Mesothelial cell of epicardium (in vitro differentiated cells): ENCODE data around the gene P2RX2. TPM values are rescaled to one million over a fixed set of nuclear protein-coding genes. Genes with fewer than 3 reads are reported as not detected.

ENCODE experiments used
- DNase-seq, 2 experiments: peaks; one replicate each; pipeline ENCODE4 v3.0.0; 2021; ENCODE audit warnings: low spot score in 2 of 2; ENCODE audit not compliant: unreplicated experiment in 2 of 2
- H3K27ac Mint-ChIP-seq: 2 replicates; pipeline ENCODE4 v1.8.0; 2021; ENCODE audit warnings: mixed read lengths
- H3K27me3 Mint-ChIP-seq: 2 replicates; pipeline ENCODE4 v1.8.0; 2021; ENCODE audit warnings: low read depth, mixed read lengths
- H3K36me3 Mint-ChIP-seq: 2 replicates; pipeline ENCODE4 v1.8.0; 2021; ENCODE audit warnings: mixed read lengths
- H3K4me1 Mint-ChIP-seq: 2 replicates; pipeline ENCODE4 v1.8.0; 2021; ENCODE audit warnings: mixed read lengths
- H3K4me3 Mint-ChIP-seq: 2 replicates; pipeline ENCODE4 v1.8.0; 2021; ENCODE audit warnings: mild to moderate bottlenecking, moderate library complexity, mixed read lengths
- H3K9me3 Mint-ChIP-seq: 2 replicates; pipeline ENCODE4 v1.8.0; 2021; ENCODE audit warnings: mixed read lengths
- CTCF ChIP-seq: fragments of 200-600 bp; sonication (generic); IDR thresholded peaks from one replicate; pipeline ENCODE4 v1.5.0; 2021; ENCODE audit warnings: antibody characterized with exemption; ENCODE audit not compliant: unreplicated experiment
- total RNA-seq: library from RNA; stranded (reverse); gene quantifications from 3 replicates; pipeline ENCODE4 v1.2.1, GENCODE V29; 2021

P2RX2 gene
- total RNA-seq, 1 donor from 2014 or later: 7.3 TPM

GRCh38 chr12:132634411-132634990 is 15.9 kb downstream of the P2RX2 start:
- no peaks in the 10 kb centered on the region for H3K27me3 Mint-ChIP-seq
- TF ChIP-seq CTCF: no peak
- no peaks in the 10 kb centered on the region for H3K9me3 Mint-ChIP-seq
- H3K27ac Mint-ChIP-seq: no peak overlapping the region
- H3K4me3 Mint-ChIP-seq: no peak overlapping the region
- no peaks in the 10 kb centered on the region for H3K4me1 Mint-ChIP-seq
- DNase-seq: no peak
- peaks cover 58% of the 10 kb centered on the region for H3K36me3 Mint-ChIP-seq

- H3K36me3 Mint-ChIP-seq: peaks cover 52% of the 10 kb centered on the region
These were observed 16.7 kb downstream of the P2RX2 start for GRCh38 chr12:132635076-132635955.

DNA sequence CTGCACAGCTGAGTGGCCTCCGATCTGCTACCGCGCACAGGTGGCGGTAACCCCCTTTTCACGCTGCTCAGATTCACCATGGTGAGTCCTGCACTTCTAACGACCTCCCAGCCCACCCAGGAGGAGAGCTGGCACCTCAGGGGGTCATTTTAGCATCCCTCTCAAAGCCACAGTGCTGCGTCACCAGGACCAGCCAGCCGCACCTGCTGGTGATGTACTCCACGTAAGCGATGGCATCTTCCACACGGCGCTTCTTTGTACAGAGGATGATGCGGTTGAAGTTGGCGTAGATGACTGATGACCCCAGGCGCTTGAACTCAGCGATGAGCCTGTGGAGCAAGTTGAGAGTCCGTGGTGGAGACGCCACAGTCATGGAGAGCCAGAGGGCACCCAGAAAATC is 19.2 kb downstream of the P2RX2 start:
- no peaks in the 10 kb centered on the region for H3K27me3 Mint-ChIP-seq
- no peak overlapping the region for H3K4me3 Mint-ChIP-seq
- TF ChIP-seq CTCF: no peak
- no peaks in the 10 kb centered on the region for H3K4me1 Mint-ChIP-seq
- no peaks in the 10 kb centered on the region for H3K9me3 Mint-ChIP-seq
- no peak overlapping the region for H3K27ac Mint-ChIP-seq
- H3K36me3 Mint-ChIP-seq: peaks cover 37% of the 10 kb centered on the region
- DNase-seq: no peak

More at GRCh38 chr12:132635076-132635955, 16.7 kb downstream of the P2RX2 start:
- no peak overlapping the region for H3K27ac Mint-ChIP-seq
- TF ChIP-seq CTCF: no peak
- no peaks in the 10 kb centered on the region for H3K9me3 Mint-ChIP-seq
- H3K27me3 Mint-ChIP-seq: no peaks in the 10 kb centered on the region
- H3K4me1 Mint-ChIP-seq: no peaks in the 10 kb centered on the region
- DNase-seq: no peak
- no peak overlapping the region for H3K4me3 Mint-ChIP-seq

DNA sequence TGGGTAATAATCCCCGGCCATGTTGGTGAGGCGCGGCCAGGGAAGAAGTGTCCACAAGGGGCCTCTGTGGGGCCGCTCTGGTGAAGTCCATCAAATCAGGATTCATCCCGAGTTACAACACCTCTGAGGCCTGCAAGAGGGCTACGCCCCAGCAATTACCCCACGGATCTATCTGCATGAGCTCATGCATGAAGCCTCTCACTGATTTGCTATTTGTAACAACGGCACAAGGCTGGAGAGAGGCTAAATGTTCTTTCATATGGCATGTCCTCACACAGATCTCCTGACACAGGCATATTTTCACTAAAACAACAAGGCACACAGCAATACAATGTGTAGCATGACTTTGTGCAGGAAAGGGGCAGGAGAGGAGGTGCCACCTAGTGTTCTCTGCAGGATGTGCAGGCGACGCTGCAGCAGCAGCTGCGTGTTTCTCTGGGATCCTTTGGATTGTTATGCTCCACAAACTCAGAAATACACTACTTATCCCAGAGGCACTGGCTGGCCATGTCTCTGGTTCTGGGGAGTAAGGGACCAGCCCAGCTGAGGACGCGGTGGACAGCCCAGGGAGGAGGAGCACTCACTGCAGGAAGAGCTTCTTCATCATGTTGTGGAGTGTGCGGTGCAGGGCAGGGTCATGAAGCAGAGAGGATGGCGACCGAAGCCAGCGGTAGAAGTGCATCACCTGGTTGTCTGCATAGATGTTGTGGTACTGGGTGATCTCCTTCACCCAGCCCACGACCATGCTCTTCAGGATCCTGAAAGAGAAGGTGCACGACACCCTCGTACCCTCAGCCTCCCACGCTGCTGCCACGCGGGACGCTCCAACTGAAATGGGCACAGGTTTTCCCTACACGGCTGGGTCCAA is 20.2 kb downstream of the P2RX2 start:
- no peak for DNase-seq
- H3K27ac Mint-ChIP-seq: peak overlapping the region; percentile 19

More for the DNA sequence above, 20.2 kb downstream of the P2RX2 start:
- no peaks in the 10 kb centered on the region for H3K27me3 Mint-ChIP-seq
- no peaks in the 10 kb centered on the region for H3K9me3 Mint-ChIP-seq
- no peaks in the 10 kb centered on the region for H3K4me1 Mint-ChIP-seq
- H3K4me3 Mint-ChIP-seq: no peak overlapping the region
- peak; percentile 66 for TF ChIP-seq CTCF
- H3K36me3 Mint-ChIP-seq: peaks cover 35% of the 10 kb centered on the region
